ENCODE results near the gene NPHP3. TPM values are rescaled to one million over a fixed set of nuclear protein-coding genes. Genes with fewer than 3 reads are reported as not detected.
"Not testable (repeated sequence)": the region's sequence is repeated elsewhere in the genome, so short reads cannot be mapped to it uniquely, and the experiment has no call there.

NPHP3 gene
- total RNA-seq, 8 experiments from 2014 or later = 8.2 to 42.9 (median 16.7) TPM

DNA sequence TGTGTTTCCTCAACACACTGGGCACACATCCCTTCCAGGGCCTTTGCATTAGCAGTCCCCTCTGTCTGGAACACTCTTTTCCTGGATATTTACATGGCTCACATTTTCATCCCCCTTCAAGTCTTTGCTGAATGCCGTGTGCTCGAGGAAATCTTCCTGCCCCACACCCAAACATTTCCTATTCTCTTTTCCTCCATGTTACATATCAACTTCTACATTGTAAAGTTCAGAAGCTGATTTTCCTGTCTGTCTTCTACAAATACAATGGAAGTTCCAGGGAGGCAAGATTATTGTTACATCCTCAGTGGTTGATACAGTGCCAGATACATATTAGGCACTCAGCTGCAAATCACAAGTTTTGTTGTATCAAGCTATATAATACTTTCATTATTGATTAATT is 66.7 kb downstream of the NPHP3 start:
- Histone ChIP-seq H3K27ac (no peak overlapping the region), H3K4me3 (no peak overlapping the region), H3K4me1 (replicated peaks in 1 of 2) (peaks cover 0 to 10% of the 10 kb centered on the region in 2 donors)
- 33 to 100% (median 81%) methylated on average over 1 to 2 of the region's 2 CpGs; no CpG with 5 or more reads in 3 of the 10 experiments for WGBS, 10 experiments
- ATAC-seq (replicated peaks in 6 of 8) = no peak
- in situ Hi-C loops (cut with MboI; ENCODE audit: low pct_unique_long_range_greater_than_20kb in 2 of 9, low sequenced_read_pairs in 9 of 9, unreplicated experiment in 9 of 9) = no loop called here

DNA sequence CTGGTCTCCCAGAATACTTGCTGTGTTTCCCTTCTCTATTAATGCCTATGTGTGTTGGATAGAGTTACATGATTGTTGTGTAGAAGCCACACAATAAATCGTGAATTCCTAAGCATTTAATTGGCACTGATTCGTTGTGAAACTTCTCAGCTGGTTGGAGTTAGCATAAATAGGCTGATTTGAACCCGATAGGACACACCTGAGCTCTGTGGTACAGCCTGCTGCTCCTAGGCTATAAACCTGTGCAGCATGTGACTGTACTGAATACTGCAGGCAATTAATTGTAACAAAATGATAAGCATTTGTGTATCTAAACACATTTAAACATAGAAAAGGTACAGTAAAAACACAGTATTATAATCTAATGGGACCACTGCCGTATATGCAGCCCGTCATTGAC is 67.5 kb downstream of the NPHP3 start:
- in situ Hi-C loops (cut with MboI; ENCODE audit: low pct_unique_long_range_greater_than_20kb in 2 of 9, low sequenced_read_pairs in 9 of 9, unreplicated experiment in 9 of 9) = no loop called here
- Histone ChIP-seq H3K4me1 (replicated peaks in 1 of 2) (peaks cover 2 to 10% of the 10 kb centered on the region in 2 donors), H3K4me3 (no peak overlapping the region), H3K27ac (no peak overlapping the region)
- whole genome bisulfite sequencing, 10 experiments = 61 to 100% (median 87%) methylated on average over 2 to 5 of the region's 5 CpGs; no CpG with 5 or more reads in 2 of the 10 experiments
- no peak for ATAC-seq (replicated peaks in 6 of 8)

GRCh38 chr3:132654190-132654589 is 68.0 kb downstream of the NPHP3 start:
- peak in 3 of 8 experiments; percentile 56 to 66 (median 62) for ATAC-seq (replicated peaks in 6 of 8)
- Histone ChIP-seq H3K27ac (no peak overlapping the region), H3K4me1 (replicated peaks in 1 of 2) (peaks cover 2 to 10% of the 10 kb centered on the region in 2 donors), H3K4me3 (no peak overlapping the region)
- WGBS, 10 experiments = 80 to 100% (median 90%) methylated on average over 1 to 2 of the region's 2 CpGs; no CpG with 5 or more reads in 4 of the 10 experiments
- in situ Hi-C loops (cut with MboI; ENCODE audit: low pct_unique_long_range_greater_than_20kb in 2 of 9, low sequenced_read_pairs in 9 of 9, unreplicated experiment in 9 of 9) = no loop called here

- H3K4me3 ChIP-seq = no peak overlapping the region
- ATAC-seq (replicated peaks in 6 of 8) = peak in 2 of 8 experiments; percentile 59 to 66
- peaks cover 0 to 2% of the 10 kb centered on the region in 2 donors for H3K4me1 ChIP-seq (replicated peaks in 1 of 2)
- in situ Hi-C loops (cut with MboI; ENCODE audit: low pct_unique_long_range_greater_than_20kb in 2 of 9, low sequenced_read_pairs in 9 of 9, unreplicated experiment in 9 of 9) = no loop called here
- H3K27ac ChIP-seq = no peak overlapping the region
- 100% methylated on average over 1 of the region's 1 CpG; no CpG with 5 or more reads in 5 of the 10 experiments for WGBS, 10 experiments
Observed at GRCh38 chr3:132652640-132653270, 69.5 kb downstream of the NPHP3 start.

DNA sequence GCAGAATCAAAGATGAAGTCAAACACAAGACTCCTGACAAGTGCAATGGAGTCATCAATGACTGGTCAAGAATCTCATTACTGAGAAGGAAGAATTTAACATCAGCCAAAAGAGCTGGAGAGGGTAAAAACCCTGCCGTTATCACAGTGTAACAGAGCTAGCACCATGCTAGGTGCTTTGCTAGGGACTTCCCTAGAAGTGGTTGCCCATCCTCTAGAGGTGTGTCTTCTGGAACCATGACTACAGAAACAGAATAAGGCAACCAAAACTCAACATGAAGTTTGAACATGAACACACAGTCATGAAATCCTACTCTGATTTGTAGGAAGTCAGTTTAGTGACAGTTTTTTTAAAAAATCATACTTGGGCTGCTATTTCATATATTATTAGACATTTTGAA is 72.1 kb downstream of the NPHP3 start:
- no peak overlapping the region for H3K4me3 ChIP-seq
- no peak overlapping the region for H3K27ac ChIP-seq
- no peak for ATAC-seq (replicated peaks in 6 of 8)
- 0 to 100% (median 86%) methylated on average over 1 of the region's 1 CpG; no CpG with 5 or more reads in 2 of the 10 experiments for WGBS, 10 experiments
- H3K4me1 ChIP-seq (replicated peaks in 1 of 2) = peaks cover 0 to 2% of the 10 kb centered on the region in 2 donors
- in situ Hi-C loops (cut with MboI; ENCODE audit: low pct_unique_long_range_greater_than_20kb in 2 of 9, low sequenced_read_pairs in 9 of 9, unreplicated experiment in 9 of 9) = no loop called here

- Histone ChIP-seq H3K4me3 (no peak overlapping the region), H3K4me1 (replicated peaks in 1 of 2) (no peaks in the 10 kb centered on the region), H3K27ac (no peak overlapping the region)
- in situ Hi-C loops (cut with MboI; ENCODE audit: low pct_unique_long_range_greater_than_20kb in 2 of 9, low sequenced_read_pairs in 9 of 9, unreplicated experiment in 9 of 9) = loop anchor here in 2 of 9 experiments (10.0 to 25.0 kb wide), 2 partner anchors 100 to 108 kb away; no protein-coding TSS in a partner anchor
- ATAC-seq (replicated peaks in 6 of 8) = no peak
- 80 to 100% (median 100%) methylated on average over 1 of the region's 1 CpG; no CpG with 5 or more reads in 4 of the 10 experiments for WGBS, 10 experiments
Observed at GRCh38 chr3:132645058-132645457, 77.2 kb downstream of the NPHP3 start.

GRCh38 chr3:132643366-132643765 is 78.8 kb downstream of the NPHP3 start:
- 80 to 100% (median 100%) methylated on average over 1 of the region's 2 CpGs; no CpG with 5 or more reads in 3 of the 10 experiments for WGBS, 10 experiments
- Histone ChIP-seq H3K27ac (no peak overlapping the region), H3K4me1 (replicated peaks in 1 of 2) (no peaks in the 10 kb centered on the region), H3K4me3 (no peak overlapping the region)
- ATAC-seq (replicated peaks in 6 of 8) = no peak
- in situ Hi-C loops (cut with MboI; ENCODE audit: low pct_unique_long_range_greater_than_20kb in 2 of 9, low sequenced_read_pairs in 9 of 9, unreplicated experiment in 9 of 9) = loop anchor here in 2 of 9 experiments (10.0 to 25.0 kb wide), 2 partner anchors 99 to 106 kb away; no protein-coding TSS in a partner anchor

- WGBS, 10 experiments = 50 to 100% (median 68%) methylated on average over 1 to 2 of the region's 2 CpGs; no CpG with 5 or more reads in 1 of the 10 experiments
Observed at GRCh38 chr3:132642539-132642847, 79.7 kb downstream of the NPHP3 start.

DNA sequence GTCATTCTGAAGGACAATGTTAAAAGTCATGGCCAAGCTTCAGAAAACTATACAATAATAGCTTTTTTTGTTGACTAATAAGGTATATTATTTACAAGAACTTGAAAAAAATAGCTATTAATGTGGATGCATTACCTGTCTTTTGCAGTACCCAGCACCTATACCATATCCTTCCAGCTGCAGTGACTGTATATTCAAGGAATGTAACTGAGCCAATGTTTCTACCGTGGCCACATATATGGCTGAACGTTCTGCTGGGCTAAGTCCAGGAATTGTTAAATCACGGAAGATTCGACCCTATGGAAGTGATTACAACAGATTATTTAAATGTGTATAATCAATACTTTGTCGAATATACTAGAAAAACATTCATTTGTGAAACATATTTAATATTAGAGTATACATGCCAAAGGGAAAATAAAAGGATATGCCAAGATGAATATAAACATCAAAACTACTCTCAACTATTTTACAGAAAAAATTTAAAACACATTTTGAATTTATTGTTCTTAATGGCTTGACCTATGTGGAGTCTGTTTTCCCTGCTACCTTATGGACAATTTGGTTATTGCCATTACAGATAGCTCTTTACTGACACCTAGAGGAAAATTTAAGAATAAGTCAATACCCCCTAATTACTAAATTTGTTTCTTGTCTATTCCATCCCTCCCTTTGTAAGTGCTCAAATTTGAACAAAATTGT is 80.2 kb downstream of the NPHP3 start:
- 17 to 94% (median 77%) methylated on average over 3 to 5 of the region's 5 CpGs for WGBS, 10 experiments
- Histone ChIP-seq H3K27ac (no peak overlapping the region), H3K4me3 (no peak overlapping the region), H3K4me1 (replicated peaks in 1 of 2) (no peaks in the 10 kb centered on the region)
- in situ Hi-C loops (cut with MboI; ENCODE audit: low pct_unique_long_range_greater_than_20kb in 2 of 9, low sequenced_read_pairs in 9 of 9, unreplicated experiment in 9 of 9) = loop anchor here in 2 of 9 experiments (10.0 to 25.0 kb wide), 2 partner anchors 97 to 105 kb away; no protein-coding TSS in a partner anchor
- ATAC-seq (replicated peaks in 6 of 8) = peak in 3 of 8 experiments; percentile 54 to 70 (median 63)

More at GRCh38 chr3:132642539-132642847, 79.7 kb downstream of the NPHP3 start:
- H3K4me1 ChIP-seq (replicated peaks in 1 of 2) = no peaks in the 10 kb centered on the region
- no peak overlapping the region for H3K27ac ChIP-seq
- no peak overlapping the region for H3K4me3 ChIP-seq
- in situ Hi-C loops (cut with MboI; ENCODE audit: low pct_unique_long_range_greater_than_20kb in 2 of 9, low sequenced_read_pairs in 9 of 9, unreplicated experiment in 9 of 9) = loop anchor here in 2 of 9 experiments (10.0 to 25.0 kb wide), 2 partner anchors 98 to 105 kb away; no protein-coding TSS in a partner anchor
- no peak for ATAC-seq (replicated peaks in 6 of 8)

GRCh38 chr3:132641427-132641826 is 80.8 kb downstream of the NPHP3 start:
- WGBS, 10 experiments = 85 to 100% (median 94%) methylated on average over 2 of the region's 2 CpGs; no CpG with 5 or more reads in 3 of the 10 experiments
- ATAC-seq (replicated peaks in 6 of 8); H3K27ac ChIP-seq; H3K4me3 ChIP-seq; H3K4me1 ChIP-seq (replicated peaks in 1 of 2): not testable (repeated sequence)
- in situ Hi-C loops (cut with MboI; ENCODE audit: low pct_unique_long_range_greater_than_20kb in 2 of 9, low sequenced_read_pairs in 9 of 9, unreplicated experiment in 9 of 9) = loop anchor here in 2 of 9 experiments (10.0 to 25.0 kb wide), 2 partner anchors 97 to 104 kb away; no protein-coding TSS in a partner anchor

DNA sequence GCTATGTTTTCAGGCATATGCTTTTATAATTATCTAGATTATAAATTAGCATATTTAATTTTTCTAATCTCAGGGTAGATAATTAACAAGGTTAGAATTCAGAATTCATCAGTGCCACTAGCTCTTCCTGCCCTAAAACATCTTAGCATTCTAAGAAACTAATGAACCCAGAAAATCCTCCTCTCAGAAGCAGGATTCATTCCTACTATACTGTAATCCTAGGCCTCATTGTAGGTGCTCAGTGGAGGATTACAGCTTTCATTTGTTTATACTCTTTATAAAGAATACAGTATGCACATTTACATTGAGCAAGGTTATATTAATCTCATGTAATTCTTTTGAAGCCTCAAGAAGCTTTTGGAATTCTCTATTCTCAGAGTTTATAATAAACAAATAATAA is 83.5 kb downstream of the NPHP3 start:
- ATAC-seq (replicated peaks in 6 of 8) = no peak
- H3K4me3 ChIP-seq = no peak overlapping the region
- in situ Hi-C loops (cut with MboI; ENCODE audit: low pct_unique_long_range_greater_than_20kb in 2 of 9, low sequenced_read_pairs in 9 of 9, unreplicated experiment in 9 of 9) = loop anchor here in 2 of 9 experiments (10.0 to 25.0 kb wide), 2 partner anchors 94 to 101 kb away; no protein-coding TSS in a partner anchor
- H3K4me1 ChIP-seq (replicated peaks in 1 of 2) = no peaks in the 10 kb centered on the region
- H3K27ac ChIP-seq = no peak overlapping the region

DNA sequence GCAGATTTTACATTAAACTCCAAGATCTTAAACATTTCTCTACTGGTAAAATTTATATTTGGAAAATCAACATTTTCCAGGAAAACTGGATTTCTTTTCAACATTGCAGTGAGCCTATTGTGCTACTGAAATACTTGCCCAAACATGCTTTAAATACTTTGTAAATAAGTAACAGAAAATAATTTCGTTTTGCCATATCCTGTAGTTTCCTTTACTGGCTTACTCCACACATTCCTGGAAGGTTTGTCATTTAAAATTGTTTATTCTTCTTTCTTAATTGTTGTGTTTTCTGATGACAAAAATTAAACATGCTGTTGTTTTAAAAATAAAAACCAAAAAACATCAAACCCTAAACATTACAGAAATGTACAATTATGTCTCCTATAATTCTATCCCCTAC is 84.6 kb downstream of the NPHP3 start:
- no peak overlapping the region for H3K4me3 ChIP-seq
- peak in 1 of 8 experiments; percentile 31 for ATAC-seq (replicated peaks in 6 of 8)
- no peaks in the 10 kb centered on the region for H3K4me1 ChIP-seq (replicated peaks in 1 of 2)
- no peak overlapping the region for H3K27ac ChIP-seq
- WGBS, 10 experiments = 10 to 91% (median 69%) methylated on average over 1 of the region's 1 CpG
- in situ Hi-C loops (cut with MboI; ENCODE audit: low pct_unique_long_range_greater_than_20kb in 2 of 9, low sequenced_read_pairs in 9 of 9, unreplicated experiment in 9 of 9) = loop anchor here in 2 of 9 experiments (10.0 to 25.0 kb wide), 2 partner anchors 93 to 100 kb away; no protein-coding TSS in a partner anchor

DNA sequence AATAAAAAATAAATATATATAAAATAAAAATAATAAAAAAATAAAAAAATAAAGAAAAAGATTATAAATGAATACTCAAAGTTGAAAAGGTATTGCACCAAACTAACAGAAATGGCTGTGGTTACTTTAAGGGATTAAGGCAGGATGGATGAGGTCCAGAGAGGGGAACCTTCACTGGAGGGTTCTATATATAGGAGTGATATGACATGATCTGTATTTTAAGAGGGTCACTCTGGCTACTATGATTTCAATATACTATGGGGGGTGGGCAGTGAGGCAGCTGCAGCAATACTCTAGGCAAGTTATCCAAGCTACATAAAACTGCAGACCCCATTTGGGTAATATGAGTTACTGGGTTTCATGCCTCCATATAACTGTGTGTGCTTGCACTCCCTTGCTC is 87.2 kb downstream of the NPHP3 start:
- H3K27ac ChIP-seq = no peak overlapping the region
- ATAC-seq (replicated peaks in 6 of 8) = no peak
- H3K4me3 ChIP-seq = no peak overlapping the region
- H3K4me1 ChIP-seq (replicated peaks in 1 of 2) = no peaks in the 10 kb centered on the region
- in situ Hi-C loops (cut with MboI; ENCODE audit: low pct_unique_long_range_greater_than_20kb in 2 of 9, low sequenced_read_pairs in 9 of 9, unreplicated experiment in 9 of 9) = loop anchor here in 2 of 9 experiments (10.0 to 25.0 kb wide), 2 partner anchors 90 to 98 kb away; no protein-coding TSS in a partner anchor
